ENCODE data around the gene AMPH. TPM values are rescaled to one million over a fixed set of nuclear protein-coding genes. Genes with fewer than 3 reads are reported as not detected.

Gene AMPH
- total RNA-seq, 4 donors from 2014 or later: 0.51 to 19.6 (median 11.6) TPM

DNA sequence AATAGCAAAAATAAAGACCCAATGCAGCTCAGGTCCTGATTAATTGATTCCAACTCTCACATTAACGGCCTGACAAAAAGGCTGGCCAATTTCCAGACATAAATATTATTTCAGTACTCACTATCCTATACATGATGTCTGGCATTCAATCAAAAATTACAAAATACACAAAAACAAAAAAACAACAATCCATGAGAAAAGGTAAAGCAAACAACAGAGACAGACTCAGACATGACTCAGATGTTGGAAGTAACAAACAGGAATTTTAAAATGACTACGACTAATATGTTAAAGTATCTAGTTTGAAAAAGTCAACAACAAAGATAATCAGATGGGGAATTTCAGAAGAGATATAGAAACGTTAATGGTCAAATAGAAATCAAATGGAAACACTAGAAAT lies 152.8 kb downstream of the AMPH start:
- TF ChIP-seq CTCF (IDR thresholded peaks at IDR 0.05) (no peak), POLR2A (IDR thresholded peaks at IDR 0.05) (no peak)
- intact Hi-C loops (cut with DNase I; ENCODE audit: low total_unique reads): no loop called here
- Histone ChIP-seq H3K27me3 (no peaks in the 10 kb centered on the region), H3K36me3 (no peaks in the 10 kb centered on the region), H3K27ac (no peak overlapping the region), H3K9me3 (no peaks in the 10 kb centered on the region), H3K4me3 (no peak overlapping the region), H3K4me1 (no peaks in the 10 kb centered on the region)
- no peak for DNase-seq

GRCh38 chr7:38477333-38477732 lies 153.8 kb downstream of the AMPH start:
- no peaks in the 10 kb centered on the region for H3K36me3 ChIP-seq
- intact Hi-C loops (cut with DNase I; ENCODE audit: low total_unique reads): no loop called here
- TF ChIP-seq CTCF (IDR thresholded peaks at IDR 0.05) (no peak), POLR2A (IDR thresholded peaks at IDR 0.05) (no peak)
- no peaks in the 10 kb centered on the region for H3K4me1 ChIP-seq
- H3K4me3 ChIP-seq: no peak overlapping the region
- no peaks in the 10 kb centered on the region for H3K9me3 ChIP-seq
- H3K27ac ChIP-seq: no peak overlapping the region
- no peak for DNase-seq
- H3K27me3 ChIP-seq: no peaks in the 10 kb centered on the region

DNA sequence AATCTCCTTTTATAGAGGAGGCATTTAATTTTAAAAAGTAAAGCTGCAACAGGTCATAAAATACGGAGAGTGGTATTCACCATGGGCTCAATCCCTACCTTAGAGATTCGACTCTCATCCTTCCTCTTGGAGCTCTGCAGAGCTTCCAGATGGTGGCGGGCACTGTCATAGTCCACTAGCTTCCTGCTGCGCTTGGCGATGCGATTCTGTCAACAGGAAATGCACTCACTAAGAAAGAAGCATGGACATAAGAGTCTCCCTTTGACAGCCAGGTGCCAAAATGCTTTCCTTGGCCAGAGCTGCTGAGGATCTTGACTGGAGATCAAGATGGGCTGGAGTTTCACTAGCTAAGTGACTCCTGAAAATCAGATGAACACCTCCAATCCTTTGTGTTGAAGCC lies 154.4 kb downstream of the AMPH start:
- H3K9me3 ChIP-seq: no peaks in the 10 kb centered on the region
- no peak for TF ChIP-seq POLR2A (IDR thresholded peaks at IDR 0.05)
- no peak for TF ChIP-seq CTCF (IDR thresholded peaks at IDR 0.05)
- no peak for DNase-seq
- H3K36me3 ChIP-seq: no peaks in the 10 kb centered on the region
- H3K27ac ChIP-seq: no peak overlapping the region
- H3K4me3 ChIP-seq: no peak overlapping the region
- intact Hi-C loops (cut with DNase I; ENCODE audit: low total_unique reads): no loop called here
- H3K4me1 ChIP-seq: no peaks in the 10 kb centered on the region
- no peaks in the 10 kb centered on the region for H3K27me3 ChIP-seq

DNA sequence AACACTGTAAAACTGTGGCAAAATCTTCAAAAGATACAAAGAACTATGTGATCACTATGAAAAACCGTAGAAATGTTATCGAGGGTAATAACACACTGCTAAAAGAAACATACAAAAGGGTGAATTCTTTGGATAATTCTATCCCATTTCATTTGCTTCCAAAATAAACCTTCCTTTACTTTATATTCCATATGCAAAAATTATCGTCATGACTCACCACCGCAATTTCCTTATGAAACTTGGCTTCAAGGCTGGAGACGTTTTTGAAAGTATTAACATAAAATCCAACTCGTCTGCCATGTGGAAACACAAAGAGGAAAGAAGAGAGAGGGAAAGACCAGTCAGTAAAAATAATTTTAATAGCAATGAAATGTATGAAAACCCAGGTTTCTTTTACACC lies 165.2 kb downstream of the AMPH start:
- H3K27me3 ChIP-seq: no peaks in the 10 kb centered on the region
- H3K36me3 ChIP-seq: no peaks in the 10 kb centered on the region
- no peak overlapping the region for H3K27ac ChIP-seq
- TF ChIP-seq POLR2A (IDR thresholded peaks at IDR 0.05) (no peak), CTCF (IDR thresholded peaks at IDR 0.05) (no peak)
- H3K4me3 ChIP-seq: no peak overlapping the region
- intact Hi-C loops (cut with DNase I; ENCODE audit: low total_unique reads): no loop called here
- H3K9me3 ChIP-seq: no peaks in the 10 kb centered on the region
- DNase-seq: no peak
- no peaks in the 10 kb centered on the region for H3K4me1 ChIP-seq

GRCh38 chr7:38463277-38464225 lies 167.6 kb downstream of the AMPH start:
- intact Hi-C loops (cut with DNase I; ENCODE audit: low total_unique reads): no loop called here
- no peaks in the 10 kb centered on the region for H3K4me1 ChIP-seq
- TF ChIP-seq CTCF (IDR thresholded peaks at IDR 0.05): no peak
- no peak for TF ChIP-seq POLR2A (IDR thresholded peaks at IDR 0.05)
- peak in 1 of 2 donors; percentile 57 for DNase-seq
- no peaks in the 10 kb centered on the region for H3K36me3 ChIP-seq
- no peaks in the 10 kb centered on the region for H3K9me3 ChIP-seq
- no peak overlapping the region for H3K27ac ChIP-seq
- H3K27me3 ChIP-seq: no peaks in the 10 kb centered on the region
- H3K4me3 ChIP-seq: no peak overlapping the region

Measured in uterus (tissue), 4 donors.